NCI-H1436 treated with DMSO at 0.1 percent for 48 hours (cell line): ENCODE data around the gene PTCHD4.
"Not testable (repeated sequence)": the region's sequence is repeated elsewhere in the genome, so short reads cannot be mapped to it uniquely, and the experiment has no call there.

ENCODE experiments used
- DNase-seq: peaks from one replicate; lab custom pipeline; 2025; lab: John Stamatoyannopoulos, UW

The PTCHD4 gene

GRCh38 chr6:48111143-48111506, at the start of gene PTCHD4:
PTCHD4 (minus strand) TSS chr6:48111197; CDS start chr6:48068957, 42,240 bp downstream.
- DNase-seq = no peak

GRCh38 chr6:48151142-48151541, 40.1 kb upstream of the PTCHD4 start:
- no peak for DNase-seq

DNA sequence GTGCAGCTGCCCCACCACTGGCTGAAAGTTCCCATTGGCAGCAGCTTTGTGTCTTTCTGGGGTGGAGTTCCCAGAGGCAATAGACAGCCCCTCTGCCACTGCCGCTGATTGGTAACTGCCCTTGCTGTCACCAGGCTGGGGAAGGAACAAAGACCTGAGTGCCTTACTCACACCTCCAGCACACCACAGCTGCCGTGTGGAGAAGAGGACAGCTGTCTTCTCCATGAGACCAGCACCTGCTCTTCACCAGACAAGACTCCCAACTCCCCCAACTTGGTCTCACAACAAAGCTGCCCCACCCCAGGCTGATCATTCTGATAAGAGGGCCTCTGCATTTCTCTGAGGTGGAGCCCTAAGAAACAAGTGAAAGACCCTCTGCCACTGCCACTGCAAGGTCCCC, 39.7 kb upstream of the PTCHD4 start:
- DNase-seq = no peak

GRCh38 chr6:48147051-48147450, 36.1 kb upstream of the PTCHD4 start:
- no peak for DNase-seq

GRCh38 chr6:48144021-48144420, 33.0 kb upstream of the PTCHD4 start:
- DNase-seq = no peak

DNA sequence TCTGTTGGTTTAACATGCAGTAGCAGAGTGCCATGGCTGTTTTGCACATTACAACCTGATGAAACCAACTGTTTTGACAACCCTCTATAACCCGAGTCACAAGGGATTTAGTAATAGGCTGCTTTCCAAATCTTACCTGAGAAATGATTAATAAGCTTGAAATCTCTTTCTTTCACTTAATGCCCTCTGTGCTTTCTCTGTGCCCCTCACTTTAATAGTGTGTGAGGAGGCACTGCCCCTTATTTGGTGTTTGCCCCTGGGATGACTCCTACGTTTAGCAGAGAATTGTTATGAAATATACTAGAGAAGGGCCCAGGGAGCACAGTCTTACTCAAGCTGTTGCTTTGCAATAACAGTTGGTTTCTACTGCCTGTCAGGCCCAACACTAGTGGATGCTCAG, 31.0 kb upstream of the PTCHD4 start:
- DNase-seq = no peak

GRCh38 chr6:48139818-48140614, 29.0 kb upstream of the PTCHD4 start:
- no peak for DNase-seq

- DNase-seq = no peak
Measured at GRCh38 chr6:48136856-48137255, 25.9 kb upstream of the PTCHD4 start.

- no peak for DNase-seq
Measured at GRCh38 chr6:48135323-48136084, 24.5 kb upstream of the PTCHD4 start.

GRCh38 chr6:48134246-48134645, 23.2 kb upstream of the PTCHD4 start:
- DNase-seq = no peak

DNA sequence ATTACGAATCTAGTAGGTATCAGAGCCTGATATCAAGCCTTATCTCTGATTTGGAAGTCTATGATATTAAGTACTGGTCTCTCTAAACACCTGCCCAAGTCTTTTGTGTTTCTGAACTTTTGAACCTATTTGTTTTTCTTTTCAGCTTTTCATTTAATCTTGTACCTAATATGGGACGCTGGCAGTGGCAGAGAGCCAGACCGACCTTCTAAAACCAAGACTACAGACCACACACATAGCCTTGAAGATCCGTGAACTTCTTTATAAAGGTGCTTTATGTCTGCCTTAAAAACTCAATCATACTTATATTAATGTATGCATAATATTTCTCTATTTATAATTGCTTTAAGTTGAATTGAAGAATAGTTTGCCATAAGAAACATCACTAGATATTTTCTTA, 12.6 kb upstream of the PTCHD4 start:
- DNase-seq = no peak

GRCh38 chr6:48121983-48122749, 11.2 kb upstream of the PTCHD4 start:
- DNase-seq = not testable (repeated sequence)

DNA sequence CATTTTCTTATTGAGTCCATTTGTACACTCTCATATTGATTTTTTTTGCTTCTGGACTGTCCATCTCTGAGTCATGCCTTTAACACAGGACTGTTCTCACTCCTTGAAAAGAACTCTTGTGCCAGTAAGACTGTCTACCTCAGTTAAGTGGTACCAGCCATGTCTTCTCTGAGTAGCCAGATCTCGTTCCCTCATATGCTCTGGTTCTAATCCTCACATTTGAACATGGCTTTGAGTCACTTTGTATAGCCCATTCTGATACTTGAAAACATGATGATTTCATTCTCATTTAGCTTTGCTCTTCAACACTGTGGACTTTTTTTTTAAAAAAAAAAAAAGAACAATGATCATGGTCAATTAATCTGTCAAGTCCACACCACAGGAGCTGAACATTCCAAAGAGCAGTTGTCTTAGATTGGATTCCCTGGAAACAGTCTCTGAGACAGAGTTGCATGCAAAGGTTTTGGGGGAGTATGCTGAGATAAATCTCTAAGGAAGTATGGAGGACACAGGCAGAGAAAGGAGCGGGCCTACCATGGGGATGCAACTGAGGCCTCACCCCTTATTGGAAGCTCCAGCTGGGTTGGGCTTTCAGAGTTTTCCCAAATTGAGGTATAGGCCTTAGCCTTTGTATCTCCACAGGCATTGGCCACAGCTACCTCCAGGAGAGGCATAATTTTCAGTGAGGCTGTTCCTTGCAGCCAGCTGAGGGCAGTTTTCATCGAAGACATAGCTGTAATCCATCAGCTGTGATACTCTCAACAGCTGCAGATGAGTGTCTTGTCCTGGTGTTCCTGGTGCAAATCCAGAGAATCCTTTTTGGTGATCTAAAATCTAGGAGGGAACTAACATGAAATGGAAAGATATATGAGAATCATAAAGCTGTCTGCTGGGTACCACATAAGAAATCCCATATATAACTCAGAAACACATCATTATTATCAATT, 6.0 kb upstream of the PTCHD4 start:
- no peak for DNase-seq

DNA sequence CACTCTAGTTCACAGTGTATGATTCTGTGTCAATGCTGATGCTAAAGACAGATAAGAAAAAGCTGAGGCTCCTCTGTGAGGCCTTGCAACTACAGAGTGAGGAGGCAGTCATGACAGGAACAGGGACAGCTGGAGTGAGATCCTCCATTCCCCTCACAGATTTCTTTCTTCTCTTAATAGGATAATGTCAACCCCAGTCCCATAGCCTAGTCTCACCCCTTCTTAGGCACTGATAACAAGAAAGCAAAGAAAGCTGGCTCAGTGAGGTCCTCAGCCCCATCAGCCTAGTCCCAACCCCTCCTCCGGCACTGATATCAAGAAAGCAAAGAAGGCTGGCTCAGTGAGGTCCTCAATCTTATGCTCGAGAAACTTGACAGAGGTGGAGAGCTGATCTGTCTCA, 2.1 kb upstream of the PTCHD4 start:
- no peak for DNase-seq

GRCh38 chr6:48111575-48111974, 578 bp upstream of the PTCHD4 start:
- no peak for DNase-seq

DNA sequence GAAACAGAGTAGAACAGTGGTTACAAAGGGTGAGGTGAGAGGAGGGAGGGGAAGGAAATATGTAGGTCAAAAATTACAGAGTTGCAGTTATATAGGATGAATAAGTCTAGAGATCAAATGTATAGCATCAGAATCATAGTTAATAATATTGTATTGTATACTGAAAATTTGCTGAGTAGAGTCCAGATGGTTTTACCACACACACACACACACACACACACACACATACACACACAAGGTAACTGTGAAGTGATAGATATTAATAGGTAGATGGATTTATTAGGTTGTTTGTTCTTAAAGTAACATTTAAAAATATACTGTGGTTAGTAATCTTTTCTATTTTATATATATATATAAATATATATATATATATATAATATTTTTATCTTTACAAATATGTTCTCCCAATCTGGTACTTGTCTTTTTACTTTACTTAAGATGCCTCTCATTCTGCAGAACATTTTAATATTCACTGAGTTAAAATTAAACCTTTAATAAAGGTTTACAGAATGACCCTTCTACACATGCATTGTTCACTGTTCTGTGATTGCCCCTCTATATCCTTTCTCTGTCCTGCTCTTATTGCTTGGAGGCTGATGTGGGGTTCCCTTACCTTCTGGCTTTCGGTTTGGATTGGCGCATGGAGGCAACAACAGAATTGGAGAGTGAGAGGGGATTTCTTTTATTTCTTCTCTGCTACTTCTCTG, 408 bp downstream of the PTCHD4 start:
- DNase-seq = no peak

DNA sequence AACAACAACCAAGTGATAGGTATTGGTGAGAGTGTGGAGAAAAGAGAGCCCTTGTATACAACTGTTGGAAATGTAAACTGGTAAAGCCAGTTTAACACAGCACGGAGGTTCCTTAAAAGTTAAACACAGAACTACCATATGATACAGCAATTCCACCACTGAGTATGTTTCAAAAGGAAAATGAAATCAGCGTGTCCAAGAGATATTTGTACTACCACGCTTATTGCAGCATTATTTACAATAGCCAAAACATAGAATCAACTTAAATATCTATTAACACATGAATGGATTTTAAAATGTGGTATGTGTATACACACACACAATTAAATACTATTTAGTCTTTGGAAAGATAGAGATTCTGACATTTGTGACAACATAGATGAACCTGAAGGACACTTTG, 1.1 kb downstream of the PTCHD4 start:
- no peak for DNase-seq

DNA sequence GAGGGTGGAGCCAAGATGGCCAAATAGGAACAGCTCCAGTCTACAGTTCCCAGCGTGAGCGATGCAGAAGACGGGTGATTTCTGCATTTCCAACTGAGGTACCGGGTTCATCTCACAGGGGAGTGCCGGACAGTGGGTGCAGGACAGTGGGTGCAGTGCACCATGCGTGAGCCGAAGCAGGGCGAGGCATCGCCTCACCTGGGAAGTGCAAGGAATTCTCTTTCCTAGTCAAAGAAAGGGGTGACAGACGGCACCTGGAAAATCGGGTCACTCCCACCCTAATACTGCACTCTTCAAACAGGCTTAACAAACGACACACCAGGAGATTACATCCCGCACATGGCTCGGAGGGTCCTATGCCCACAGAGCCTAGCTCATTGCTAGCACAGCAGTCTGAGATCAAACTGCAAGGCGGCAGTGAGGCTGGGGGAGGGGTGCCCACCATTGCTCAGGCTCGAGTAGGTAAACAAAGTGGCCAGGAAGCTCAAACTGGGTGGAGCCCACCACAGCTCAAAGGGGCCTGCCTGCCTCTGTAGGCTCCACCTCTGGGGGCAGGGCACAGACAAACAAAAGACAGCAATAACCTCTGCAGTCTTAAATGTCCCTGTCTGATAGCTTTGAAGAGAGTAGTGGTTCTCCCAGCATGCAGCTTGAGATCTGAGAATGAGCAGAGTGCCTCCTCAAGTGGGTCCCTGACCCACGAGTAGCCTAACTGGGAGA, 8.4 kb downstream of the PTCHD4 start:
- DNase-seq = not testable (repeated sequence)

DNA sequence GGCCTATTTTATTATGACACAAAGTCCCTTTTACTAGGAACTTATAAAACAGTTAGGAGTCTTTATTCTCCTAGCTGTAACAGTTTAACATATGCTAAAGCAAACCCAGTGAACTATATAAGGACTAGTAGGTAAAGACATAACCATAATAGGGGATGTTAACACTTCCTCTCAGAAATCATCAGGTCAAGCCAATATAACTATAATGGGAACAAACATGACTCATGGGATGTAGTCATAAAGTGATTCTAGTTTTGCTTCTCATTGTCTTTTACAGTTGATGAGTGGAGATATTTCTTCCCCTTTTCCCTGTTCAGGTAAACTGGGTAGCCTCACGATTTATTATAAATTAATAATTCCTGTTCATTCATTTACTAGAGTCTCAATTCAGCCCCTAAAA, 9.7 kb downstream of the PTCHD4 start:
- no peak for DNase-seq

GRCh38 chr6:48100588-48100895, 10.5 kb downstream of the PTCHD4 start:
- DNase-seq = no peak
